Measurements from ENCODE around the gene CSMD2. TPM values are rescaled to one million over a fixed set of nuclear protein-coding genes. Genes with fewer than 3 reads are reported as not detected.

Gene CSMD2
- polyA plus RNA-seq, 1 donor = 0.65 TPM

GRCh38 chr1:33823401-33823800, 341.6 kb downstream of the CSMD2 start:
- no peak for DNase-seq (ENCODE audit: low read depth)

GRCh38 chr1:33822396-33822795, 342.6 kb downstream of the CSMD2 start:
- DNase-seq (ENCODE audit: low read depth) = no peak

GRCh38 chr1:33821291-33821690, 343.7 kb downstream of the CSMD2 start:
- DNase-seq (ENCODE audit: low read depth) = no peak

- no peak for DNase-seq (ENCODE audit: low read depth)
Measured at GRCh38 chr1:33820804-33821203, 344.2 kb downstream of the CSMD2 start.

GRCh38 chr1:33819913-33820311, 345.1 kb downstream of the CSMD2 start:
- DNase-seq (ENCODE audit: low read depth) = no peak

- no peak for DNase-seq (ENCODE audit: low read depth)
Measured at GRCh38 chr1:33819290-33819912, 345.6 kb downstream of the CSMD2 start.

- DNase-seq (ENCODE audit: low read depth) = no peak
Measured at GRCh38 chr1:33818071-33818470, 347.0 kb downstream of the CSMD2 start.

GRCh38 chr1:33815061-33815460, 350.0 kb downstream of the CSMD2 start:
- no peak for DNase-seq (ENCODE audit: low read depth)

- no peak for DNase-seq (ENCODE audit: low read depth)
Measured at GRCh38 chr1:33814166-33814565, 350.9 kb downstream of the CSMD2 start.

GRCh38 chr1:33810571-33810970, 354.5 kb downstream of the CSMD2 start:
- no peak for DNase-seq (ENCODE audit: low read depth)

GRCh38 chr1:33805988-33806387, 359.0 kb downstream of the CSMD2 start:
- DNase-seq (ENCODE audit: low read depth) = no peak

GRCh38 chr1:33802268-33802667, 362.8 kb downstream of the CSMD2 start:
- DNase-seq (ENCODE audit: low read depth) = no peak

- no peak for DNase-seq (ENCODE audit: low read depth)
Measured at GRCh38 chr1:33797849-33798248, 367.2 kb downstream of the CSMD2 start.

GRCh38 chr1:33792651-33793050, 372.4 kb downstream of the CSMD2 start:
- no peak for DNase-seq (ENCODE audit: low read depth)

GRCh38 chr1:33792216-33792615, 372.8 kb downstream of the CSMD2 start:
- no peak for DNase-seq (ENCODE audit: low read depth)

GRCh38 chr1:33791251-33791650, 373.8 kb downstream of the CSMD2 start:
- no peak for DNase-seq (ENCODE audit: low read depth)

GRCh38 chr1:33790577-33790976, 374.5 kb downstream of the CSMD2 start:
- no peak for DNase-seq (ENCODE audit: low read depth)

- DNase-seq (ENCODE audit: low read depth) = no peak
Measured at GRCh38 chr1:33784876-33785275, 380.2 kb downstream of the CSMD2 start.

- no peak for DNase-seq (ENCODE audit: low read depth)
Measured at GRCh38 chr1:33782776-33783175, 382.3 kb downstream of the CSMD2 start.

GRCh38 chr1:33781652-33782051, 383.4 kb downstream of the CSMD2 start:
- DNase-seq (ENCODE audit: low read depth) = no peak

- no peak for DNase-seq (ENCODE audit: low read depth)
Measured at GRCh38 chr1:33777337-33777736, 387.7 kb downstream of the CSMD2 start.

- no peak for DNase-seq (ENCODE audit: low read depth)
Measured at GRCh38 chr1:33768821-33769220, 396.2 kb downstream of the CSMD2 start.

GRCh38 chr1:33768106-33768505, 396.9 kb downstream of the CSMD2 start:
- no peak for DNase-seq (ENCODE audit: low read depth)

- DNase-seq (ENCODE audit: low read depth) = no peak
Measured at GRCh38 chr1:33764149-33764548, 400.9 kb downstream of the CSMD2 start.
